Adrenal gland (tissue), 5 donors: ENCODE results near the gene MOV10L1.

Source experiments
- POLR2A ChIP-seq, 2 donors: fragments of 450-650 bp; IDR thresholded peaks; one replicate each; pipeline ENCODE4 v1.6.1; 2017; ENCODE audit warnings: antibody characterized with exemption in 2 of 2, mild to moderate bottlenecking in 2 of 2, moderate library complexity in 1 of 2
- TF ChIP-seq, protein P1 (sequence below), 6 experiments: fragments of 450-650 bp in 4 of 6; fragments of 200-600 bp in 2 of 6; sonication (generic) in 1 of 6; IDR thresholded peaks; 1 replicate in 5 of 6; 2 replicates in 1 of 6; pipeline versions ENCODE4 v1.5.1 to v1.8.0; 2016 to 2021; ENCODE audit warnings: antibody characterized with exemption in 6 of 6, mild to moderate bottlenecking in 2 of 6, moderate library complexity in 1 of 6
- donor health status: DM: no; HTN: no; CAD: no.

DNA sequence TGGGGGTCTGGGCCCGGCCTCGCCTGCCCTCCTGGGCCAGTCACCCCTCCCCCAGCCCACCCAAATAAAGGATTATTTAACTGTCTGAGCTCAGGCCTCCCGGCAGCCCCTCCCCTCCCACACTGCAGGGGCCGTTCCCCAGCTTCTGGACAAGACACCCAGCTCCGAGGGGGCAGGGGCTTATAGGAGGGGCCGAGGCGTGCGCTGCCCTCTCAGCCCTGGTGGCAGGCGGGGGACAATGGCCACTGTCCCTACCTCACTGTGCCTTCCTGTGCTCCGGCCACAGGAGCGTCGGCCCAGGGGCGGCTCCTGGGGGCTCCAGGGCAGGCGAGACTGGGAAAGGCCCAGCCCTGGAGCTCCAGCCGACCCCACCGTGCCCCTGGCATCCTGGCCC lies 108.8 kb downstream of the MOV10L1 start:
- TF ChIP-seq, protein P1, sequence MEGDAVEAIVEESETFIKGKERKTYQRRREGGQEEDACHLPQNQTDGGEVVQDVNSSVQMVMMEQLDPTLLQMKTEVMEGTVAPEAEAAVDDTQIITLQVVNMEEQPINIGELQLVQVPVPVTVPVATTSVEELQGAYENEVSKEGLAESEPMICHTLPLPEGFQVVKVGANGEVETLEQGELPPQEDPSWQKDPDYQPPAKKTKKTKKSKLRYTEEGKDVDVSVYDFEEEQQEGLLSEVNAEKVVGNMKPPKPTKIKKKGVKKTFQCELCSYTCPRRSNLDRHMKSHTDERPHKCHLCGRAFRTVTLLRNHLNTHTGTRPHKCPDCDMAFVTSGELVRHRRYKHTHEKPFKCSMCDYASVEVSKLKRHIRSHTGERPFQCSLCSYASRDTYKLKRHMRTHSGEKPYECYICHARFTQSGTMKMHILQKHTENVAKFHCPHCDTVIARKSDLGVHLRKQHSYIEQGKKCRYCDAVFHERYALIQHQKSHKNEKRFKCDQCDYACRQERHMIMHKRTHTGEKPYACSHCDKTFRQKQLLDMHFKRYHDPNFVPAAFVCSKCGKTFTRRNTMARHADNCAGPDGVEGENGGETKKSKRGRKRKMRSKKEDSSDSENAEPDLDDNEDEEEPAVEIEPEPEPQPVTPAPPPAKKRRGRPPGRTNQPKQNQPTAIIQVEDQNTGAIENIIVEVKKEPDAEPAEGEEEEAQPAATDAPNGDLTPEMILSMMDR (IDR thresholded peaks at IDR 0.05), result no peak
- no peak for TF ChIP-seq POLR2A (IDR thresholded peaks at IDR 0.05)
